Measurements from ENCODE around the gene RAX.

DNA sequence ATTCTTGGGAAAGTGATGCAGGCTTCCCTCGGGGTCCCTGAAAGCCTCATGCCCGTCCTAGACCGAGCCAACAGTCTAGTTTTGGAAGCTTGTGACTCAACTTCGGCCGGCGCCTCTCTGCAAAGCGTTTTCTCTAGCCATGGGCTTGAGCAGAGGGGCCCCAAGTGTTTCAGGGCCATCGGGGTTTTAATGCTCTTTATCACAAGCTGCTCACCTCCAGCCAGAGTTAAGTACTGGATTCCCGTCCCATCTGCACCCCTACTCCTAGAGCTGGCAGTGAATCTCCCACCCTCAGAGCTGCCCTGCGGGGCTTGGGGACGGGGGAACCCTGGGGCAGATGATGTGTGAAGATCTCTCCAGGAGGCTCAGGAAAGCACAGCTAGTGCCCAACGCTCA, 7.3 kb downstream of the RAX start:
- TF ChIP-seq, protein P1, sequence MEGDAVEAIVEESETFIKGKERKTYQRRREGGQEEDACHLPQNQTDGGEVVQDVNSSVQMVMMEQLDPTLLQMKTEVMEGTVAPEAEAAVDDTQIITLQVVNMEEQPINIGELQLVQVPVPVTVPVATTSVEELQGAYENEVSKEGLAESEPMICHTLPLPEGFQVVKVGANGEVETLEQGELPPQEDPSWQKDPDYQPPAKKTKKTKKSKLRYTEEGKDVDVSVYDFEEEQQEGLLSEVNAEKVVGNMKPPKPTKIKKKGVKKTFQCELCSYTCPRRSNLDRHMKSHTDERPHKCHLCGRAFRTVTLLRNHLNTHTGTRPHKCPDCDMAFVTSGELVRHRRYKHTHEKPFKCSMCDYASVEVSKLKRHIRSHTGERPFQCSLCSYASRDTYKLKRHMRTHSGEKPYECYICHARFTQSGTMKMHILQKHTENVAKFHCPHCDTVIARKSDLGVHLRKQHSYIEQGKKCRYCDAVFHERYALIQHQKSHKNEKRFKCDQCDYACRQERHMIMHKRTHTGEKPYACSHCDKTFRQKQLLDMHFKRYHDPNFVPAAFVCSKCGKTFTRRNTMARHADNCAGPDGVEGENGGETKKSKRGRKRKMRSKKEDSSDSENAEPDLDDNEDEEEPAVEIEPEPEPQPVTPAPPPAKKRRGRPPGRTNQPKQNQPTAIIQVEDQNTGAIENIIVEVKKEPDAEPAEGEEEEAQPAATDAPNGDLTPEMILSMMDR (tag by site-specific recombination; IDR thresholded peaks at IDR 0.05): no peak
- TF ChIP-seq MEIS1 (CRISPR knock-in tag; IDR thresholded peaks at IDR 0.05; ENCODE audit: borderline replicate concordance) (no peak), ZNF624 (tag by site-specific recombination; IDR thresholded peaks at IDR 0.05) (no peak), ZNF549 (tag by site-specific recombination; IDR thresholded peaks at IDR 0.05) (no peak), ZNF132 (tag by site-specific recombination; IDR thresholded peaks at IDR 0.05; ENCODE audit: borderline replicate concordance) (no peak), ZNF10 (tag by site-specific recombination; IDR thresholded peaks at IDR 0.05) (no peak), ZNF707 (tag by site-specific recombination; IDR thresholded peaks at IDR 0.05) (no peak), ZNF19 (tag by site-specific recombination; IDR thresholded peaks at IDR 0.05; ENCODE audit: low read depth) (no peak)
- TF ChIP-seq, protein P2, sequence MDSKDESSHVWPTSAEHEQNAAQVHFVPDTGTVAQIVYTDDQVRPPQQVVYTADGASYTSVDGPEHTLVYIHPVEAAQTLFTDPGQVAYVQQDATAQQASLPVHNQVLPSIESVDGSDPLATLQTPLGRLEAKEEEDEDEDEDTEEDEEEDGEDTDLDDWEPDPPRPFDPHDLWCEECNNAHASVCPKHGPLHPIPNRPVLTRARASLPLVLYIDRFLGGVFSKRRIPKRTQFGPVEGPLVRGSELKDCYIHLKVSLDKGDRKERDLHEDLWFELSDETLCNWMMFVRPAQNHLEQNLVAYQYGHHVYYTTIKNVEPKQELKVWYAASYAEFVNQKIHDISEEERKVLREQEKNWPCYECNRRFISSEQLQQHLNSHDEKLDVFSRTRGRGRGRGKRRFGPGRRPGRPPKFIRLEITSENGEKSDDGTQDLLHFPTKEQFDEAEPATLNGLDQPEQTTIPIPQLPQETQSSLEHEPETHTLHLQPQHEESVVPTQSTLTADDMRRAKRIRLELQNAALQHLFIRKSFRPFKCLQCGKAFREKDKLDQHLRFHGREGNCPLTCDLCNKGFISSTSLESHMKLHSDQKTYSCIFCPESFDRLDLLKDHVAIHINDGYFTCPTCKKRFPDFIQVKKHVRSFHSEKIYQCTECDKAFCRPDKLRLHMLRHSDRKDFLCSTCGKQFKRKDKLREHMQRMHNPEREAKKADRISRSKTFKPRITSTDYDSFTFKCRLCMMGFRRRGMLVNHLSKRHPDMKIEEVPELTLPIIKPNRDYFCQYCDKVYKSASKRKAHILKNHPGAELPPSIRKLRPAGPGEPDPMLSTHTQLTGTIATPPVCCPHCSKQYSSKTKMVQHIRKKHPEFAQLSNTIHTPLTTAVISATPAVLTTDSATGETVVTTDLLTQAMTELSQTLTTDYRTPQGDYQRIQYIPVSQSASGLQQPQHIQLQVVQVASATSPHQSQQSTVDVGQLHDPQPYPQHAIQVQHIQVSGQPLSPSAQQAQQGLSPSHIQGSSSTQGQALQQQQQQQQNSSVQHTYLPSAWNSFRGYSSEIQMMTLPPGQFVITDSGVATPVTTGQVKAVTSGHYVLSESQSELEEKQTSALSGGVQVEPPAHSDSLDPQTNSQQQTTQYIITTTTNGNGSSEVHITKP (tag by site-specific recombination; IDR thresholded peaks at IDR 0.05): no peak
- TF ChIP-seq, protein P3, sequence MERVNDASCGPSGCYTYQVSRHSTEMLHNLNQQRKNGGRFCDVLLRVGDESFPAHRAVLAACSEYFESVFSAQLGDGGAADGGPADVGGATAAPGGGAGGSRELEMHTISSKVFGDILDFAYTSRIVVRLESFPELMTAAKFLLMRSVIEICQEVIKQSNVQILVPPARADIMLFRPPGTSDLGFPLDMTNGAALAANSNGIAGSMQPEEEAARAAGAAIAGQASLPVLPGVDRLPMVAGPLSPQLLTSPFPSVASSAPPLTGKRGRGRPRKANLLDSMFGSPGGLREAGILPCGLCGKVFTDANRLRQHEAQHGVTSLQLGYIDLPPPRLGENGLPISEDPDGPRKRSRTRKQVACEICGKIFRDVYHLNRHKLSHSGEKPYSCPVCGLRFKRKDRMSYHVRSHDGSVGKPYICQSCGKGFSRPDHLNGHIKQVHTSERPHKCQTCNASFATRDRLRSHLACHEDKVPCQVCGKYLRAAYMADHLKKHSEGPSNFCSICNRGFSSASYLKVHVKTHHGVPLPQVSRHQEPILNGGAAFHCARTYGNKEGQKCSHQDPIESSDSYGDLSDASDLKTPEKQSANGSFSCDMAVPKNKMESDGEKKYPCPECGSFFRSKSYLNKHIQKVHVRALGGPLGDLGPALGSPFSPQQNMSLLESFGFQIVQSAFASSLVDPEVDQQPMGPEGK (tag by site-specific recombination; IDR thresholded peaks at IDR 0.05): no peak
- TF ChIP-seq, protein P4, sequence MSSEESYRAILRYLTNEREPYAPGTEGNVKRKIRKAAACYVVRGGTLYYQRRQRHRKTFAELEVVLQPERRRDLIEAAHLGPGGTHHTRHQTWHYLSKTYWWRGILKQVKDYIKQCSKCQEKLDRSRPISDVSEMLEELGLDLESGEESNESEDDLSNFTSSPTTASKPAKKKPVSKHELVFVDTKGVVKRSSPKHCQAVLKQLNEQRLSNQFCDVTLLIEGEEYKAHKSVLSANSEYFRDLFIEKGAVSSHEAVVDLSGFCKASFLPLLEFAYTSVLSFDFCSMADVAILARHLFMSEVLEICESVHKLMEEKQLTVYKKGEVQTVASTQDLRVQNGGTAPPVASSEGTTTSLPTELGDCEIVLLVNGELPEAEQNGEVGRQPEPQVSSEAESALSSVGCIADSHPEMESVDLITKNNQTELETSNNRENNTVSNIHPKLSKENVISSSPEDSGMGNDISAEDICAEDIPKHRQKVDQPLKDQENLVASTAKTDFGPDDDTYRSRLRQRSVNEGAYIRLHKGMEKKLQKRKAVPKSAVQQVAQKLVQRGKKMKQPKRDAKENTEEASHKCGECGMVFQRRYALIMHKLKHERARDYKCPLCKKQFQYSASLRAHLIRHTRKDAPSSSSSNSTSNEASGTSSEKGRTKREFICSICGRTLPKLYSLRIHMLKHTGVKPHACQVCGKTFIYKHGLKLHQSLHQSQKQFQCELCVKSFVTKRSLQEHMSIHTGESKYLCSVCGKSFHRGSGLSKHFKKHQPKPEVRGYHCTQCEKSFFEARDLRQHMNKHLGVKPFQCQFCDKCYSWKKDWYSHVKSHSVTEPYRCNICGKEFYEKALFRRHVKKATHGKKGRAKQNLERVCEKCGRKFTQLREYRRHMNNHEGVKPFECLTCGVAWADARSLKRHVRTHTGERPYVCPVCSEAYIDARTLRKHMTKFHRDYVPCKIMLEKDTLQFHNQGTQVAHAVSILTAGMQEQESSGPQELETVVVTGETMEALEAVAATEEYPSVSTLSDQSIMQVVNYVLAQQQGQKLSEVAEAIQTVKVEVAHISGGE (tag by site-specific recombination; conservative IDR thresholded peaks at IDR 0.05; ENCODE audit: low read depth): no peak

Data from HEK293 (cell line).